K562 (cell line): ENCODE measurements around the gene TBC1D10A. TPM values are rescaled to one million over a fixed set of nuclear protein-coding genes. Genes with fewer than 3 reads are reported as not detected.

Source experiments
- ATAC-seq: fragments of 200-7000 bp; cut with Tn5 transposase; 3 replicates; pipeline ENCODE4 v1.9.1; 2020; ENCODE audit warnings: moderate library complexity
- BruUV-seq: library from RNA; stranded (reverse); fragments of 400-500 nt; replicated peaks from 2 replicates; lab custom pipeline; 2021; lab: Mats Ljungman, UMichigan
- CTCF ChIA-PET: fragments of 300-600 bp; formaldehyde crosslinking; extraction: SDS; loops from one replicate; lab custom pipeline; 2021; ENCODE audit warnings: low intra/inter-chr PET ratio; lab: Yijun Ruan, JAX
- POLR2A ChIA-PET: fragments of 300-600, 350-650 bp; sonication (Branson Sonifier 250); formaldehyde crosslinking; extraction: SDS; loops from one replicate; lab custom pipeline; 2021; ENCODE audit warnings: antibody characterized with exemption, inconsistent platforms; lab: Yijun Ruan, JAX
- DNase-seq, 4 experiments: peaks; one replicate each; pipeline versions ENCODE4 v3.0.0 to v3.0.0-alpha.2; 2011 to 2018; ENCODE audit warnings: low spot score in 3 of 4, mixed read lengths in 3 of 4; ENCODE audit errors: extremely low read depth in 1 of 4
- FAIRE-seq: peaks from 2 replicates; lab custom pipeline; 2011; peaks lifted over from hg19 to GRCh38; lab: Jason Lieb, UNC
- H2AFZ ChIP-seq: 2 replicates; pipeline ENCODE4 v1.6.0; 2011; ENCODE audit warnings: low read depth, low read length, control low read depth, inconsistent platforms
- H3K27ac ChIP-seq: fragments of 200-600 bp; 3 replicates; pipeline ENCODE4 v1.8.0; 2011; ENCODE audit warnings: low read depth, mild to moderate bottlenecking, control low read depth, inconsistent platforms, low read length, moderate library complexity, mixed read lengths; ENCODE audit errors: extremely low read depth
- H3K27me3 ChIP-seq, 2 experiments: fragments of 300-600 bp in 1 of 2; 2 replicates in 1 of 2; 3 replicates in 1 of 2; pipeline versions ENCODE4 v1.6.0 to v1.8.0; 2011; ENCODE audit warnings: inconsistent platforms in 2 of 2, low read length in 2 of 2, mild to moderate bottlenecking in 1 of 2, mixed read lengths in 1 of 2, moderate library complexity in 1 of 2; ENCODE audit not compliant: control insufficient read depth in 2 of 2, insufficient read depth in 2 of 2
- H3K36me3 ChIP-seq: fragments of 300-600 bp; 3 replicates; pipeline ENCODE4 v1.8.0; 2011; ENCODE audit warnings: mild to moderate bottlenecking, low read length, inconsistent platforms; ENCODE audit not compliant: control insufficient read depth, insufficient read depth
- H3K4me1 ChIP-seq, 2 experiments: fragments of 200-600 bp in 1 of 2; replicated peaks in 1 of 2; 2 replicates in 1 of 2; 3 replicates in 1 of 2; pipeline versions ENCODE4 v1.5.1 to v1.8.0; 2011; ENCODE audit warnings: inconsistent platforms in 2 of 2, low read length in 2 of 2, mild to moderate bottlenecking in 1 of 2, mixed read lengths in 1 of 2, moderate library complexity in 1 of 2; ENCODE audit not compliant: control insufficient read depth in 2 of 2, insufficient read depth in 2 of 2
- H3K4me2 ChIP-seq: 2 replicates; pipeline ENCODE4 v1.6.1; 2011; ENCODE audit warnings: low read length, control low read depth, inconsistent platforms, mixed read lengths; ENCODE audit not compliant: insufficient read depth
- H3K4me3 ChIP-seq: fragments of 200-600 bp; sonication (generic), shearing (Covaris generic); 2 replicates; pipeline ENCODE4 v1.5.1; 2016; ENCODE audit warnings: control low read depth, inconsistent platforms
- H3K79me2 ChIP-seq: fragments of 200-600 bp; 3 replicates; pipeline ENCODE4 v1.8.0; 2011; ENCODE audit warnings: low read length, inconsistent platforms; ENCODE audit not compliant: control insufficient read depth, insufficient read depth
- H3K9ac ChIP-seq, 2 experiments: 2 replicates each; pipeline versions ENCODE4 v1.6.0 to v1.6.1; 2011; ENCODE audit warnings: low read depth in 2 of 2, low read length in 2 of 2, control low read depth in 1 of 2, inconsistent platforms in 1 of 2, mild to moderate bottlenecking in 1 of 2, mixed read lengths in 1 of 2; ENCODE audit not compliant: insufficient read depth in 1 of 2
- H3K9me1 ChIP-seq: one replicate; pipeline ENCODE4 v1.6.0; 2011; ENCODE audit warnings: inconsistent platforms, mild to moderate bottlenecking, low read length, moderate library complexity; ENCODE audit not compliant: control insufficient read depth, insufficient read depth
- H3K9me3 ChIP-seq: replicated peaks from 2 replicates; pipeline ENCODE4 v1.5.1; 2011; ENCODE audit warnings: low read depth, low read length, inconsistent platforms; ENCODE audit not compliant: control insufficient read depth, insufficient read depth
- H4K20me1 ChIP-seq: replicated peaks from 2 replicates; pipeline ENCODE4 v1.6.1; 2011; ENCODE audit warnings: low read length, inconsistent platforms, mixed read lengths; ENCODE audit not compliant: control insufficient read depth, insufficient read depth
- HEY1 ChIP-seq: fragments of 250-450 bp; sonication (Bioruptor Pico); IDR thresholded peaks from 2 replicates; pipeline ENCODE4 v1.5.0; 2020; ENCODE audit warnings: mild to moderate bottlenecking, moderate library complexity, borderline replicate concordance
- HNRNPUL1 ChIP-seq: fragments of 200-400 bp; formaldehyde crosslinking; IDR thresholded peaks from 2 replicates; pipeline ENCODE4 v1.6.1; 2017; ENCODE audit warnings: low read length
- NFE2L1 ChIP-seq: fragments of 450-650 bp; IDR thresholded peaks from 2 replicates; pipeline ENCODE4 v1.6.1; 2016; ENCODE audit warnings: missing genetic modification characterization, low read depth, mild to moderate bottlenecking, missing compliant biosample characterization, moderate library complexity, borderline replicate concordance
- PCBP2 ChIP-seq: fragments of 200-400 bp; formaldehyde crosslinking; IDR thresholded peaks from 2 replicates; pipeline ENCODE4 v1.6.1; 2018; ENCODE audit warnings: low read length, low read depth, mild to moderate bottlenecking, moderate library complexity; ENCODE audit not compliant: poor library complexity, severe bottlenecking
- ZNF518B ChIP-seq: fragments of 250-450 bp; sonication (Bioruptor Pico); IDR thresholded peaks from 2 replicates; pipeline ENCODE4 v1.5.0; 2021; ENCODE audit warnings: mild to moderate bottlenecking, moderate library complexity
- WGBS: fragments of 100-300 bp; shearing (Covaris generic); methylation state at CpG from one replicate; pipeline ENCODE4 v1.1.6; 2016; ENCODE audit warnings: low coverage, mixed read lengths; ENCODE audit not compliant: insufficient coverage; ENCODE audit errors: missing lambda C conversion rate; 5-methylcytosine and 5-hydroxymethylcytosine counted together
- in situ Hi-C: fragments of 300-500 bp; cut with MboI; formaldehyde crosslinking; loops from 4 replicates; pipeline ENCODE4 v1.15.0; 2018; ENCODE audit warnings: inconsistent platforms, mixed read lengths
- intact Hi-C: fragments of 100-400 bp; cut with micrococcal nuclease; formaldehyde crosslinking; loops from 2 replicates; pipeline ENCODE4 v1.14.2; 2022
- polyA plus RNA-seq, 8 experiments: library from polyadenylated mRNA; depleted of rRNA in 4 of 8; stranded (reverse) in 5 of 8; unstranded in 3 of 8; fragments of >200 nt; fragmentation: Nextera tagmentation in 2 of 8; fragmentation: Illumina TruSeq in 1 of 8; extraction: Ambion mirVana in 2 of 8; extraction: Trizol in 1 of 8; gene quantifications; 2 replicates each; pipeline versions ENCODE4 v1.2.1 to v1.2.3, GENCODE V29; 2011 to 2014; ENCODE audit warnings: inconsistent platforms in 1 of 8, missing spikeins in 1 of 8
- total RNA-seq, 7 experiments: library from RNA; depleted of rRNA in 6 of 7; stranded (reverse); fragments of >200 nt in 6 of 7; fragmentation: Illumina TruSeq in 2 of 7; extraction: Trizol in 2 of 7; gene quantifications; 2 replicates each; pipeline versions ENCODE4 v1.2.1 to v1.2.3, GENCODE V29; 2011 to 2021; ENCODE audit warnings: low replicate concordance in 1 of 7
- TF ChIP-seq, protein P1 (sequence below): sonication (generic); formaldehyde crosslinking; IDR thresholded peaks from 2 replicates; pipeline ENCODE4 v1.8.0; 2022; ENCODE audit warnings: mild to moderate bottlenecking, missing genetic modification reagents
- TF ChIP-seq, protein P2 (sequence below): fragments of 250-450 bp; sonication (Bioruptor Pico); IDR thresholded peaks from 2 replicates; pipeline ENCODE4 v1.4.0; 2020; ENCODE audit warnings: mild to moderate bottlenecking

Gene TBC1D10A
- total and polyA plus RNA-seq, 9 of the 15 experiments (the other 6 are each of a cell fraction or from before 2014, with no cell fraction given), result 0.13 to 10.4 (median 4.6) TPM

GRCh38 chr22:30273711-30274436 lies 52.9 kb downstream of the TBC1D10A start:
- Histone ChIP-seq H3K27ac (no peak overlapping the region), H3K4me1 (peaks cover 2 to 12% of the 10 kb centered on the region in 2 experiments; a peak in 3 of 5 replicates), H3K27me3 (no peaks in the 10 kb centered on the region), H3K36me3 (no peaks in the 10 kb centered on the region), H2AFZ (no peak overlapping the region), H3K4me2 (no peak overlapping the region), H3K9me1 (no peaks in the 10 kb centered on the region), H3K9ac (no peak overlapping the region; a peak in 1 of 4 replicates), H3K4me3 (no peak overlapping the region), H4K20me1 (no peaks in the 10 kb centered on the region; the same call in 1 of the 2 replicates), H3K79me2 (no peaks in the 10 kb centered on the region), H3K9me3 (no peaks in the 10 kb centered on the region)
- WGBS, result 31% methylated on average over 8 of the region's 10 CpGs
- no TSS peak for BruUV-seq
- ATAC-seq (no peak), DNase-seq (no peak), FAIRE-seq (no peak)
- no peak for TF ChIP-seq HNRNPUL1
- TF ChIP-seq, protein P1, sequence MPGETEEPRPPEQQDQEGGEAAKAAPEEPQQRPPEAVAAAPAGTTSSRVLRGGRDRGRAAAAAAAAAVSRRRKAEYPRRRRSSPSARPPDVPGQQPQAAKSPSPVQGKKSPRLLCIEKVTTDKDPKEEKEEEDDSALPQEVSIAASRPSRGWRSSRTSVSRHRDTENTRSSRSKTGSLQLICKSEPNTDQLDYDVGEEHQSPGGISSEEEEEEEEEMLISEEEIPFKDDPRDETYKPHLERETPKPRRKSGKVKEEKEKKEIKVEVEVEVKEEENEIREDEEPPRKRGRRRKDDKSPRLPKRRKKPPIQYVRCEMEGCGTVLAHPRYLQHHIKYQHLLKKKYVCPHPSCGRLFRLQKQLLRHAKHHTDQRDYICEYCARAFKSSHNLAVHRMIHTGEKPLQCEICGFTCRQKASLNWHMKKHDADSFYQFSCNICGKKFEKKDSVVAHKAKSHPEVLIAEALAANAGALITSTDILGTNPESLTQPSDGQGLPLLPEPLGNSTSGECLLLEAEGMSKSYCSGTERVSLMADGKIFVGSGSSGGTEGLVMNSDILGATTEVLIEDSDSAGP (CRISPR knock-in tag), result no peak
- no peak for TF ChIP-seq ZNF518B (CRISPR knock-in tag)
- no peak for TF ChIP-seq HEY1
- TF ChIP-seq, protein P2, sequence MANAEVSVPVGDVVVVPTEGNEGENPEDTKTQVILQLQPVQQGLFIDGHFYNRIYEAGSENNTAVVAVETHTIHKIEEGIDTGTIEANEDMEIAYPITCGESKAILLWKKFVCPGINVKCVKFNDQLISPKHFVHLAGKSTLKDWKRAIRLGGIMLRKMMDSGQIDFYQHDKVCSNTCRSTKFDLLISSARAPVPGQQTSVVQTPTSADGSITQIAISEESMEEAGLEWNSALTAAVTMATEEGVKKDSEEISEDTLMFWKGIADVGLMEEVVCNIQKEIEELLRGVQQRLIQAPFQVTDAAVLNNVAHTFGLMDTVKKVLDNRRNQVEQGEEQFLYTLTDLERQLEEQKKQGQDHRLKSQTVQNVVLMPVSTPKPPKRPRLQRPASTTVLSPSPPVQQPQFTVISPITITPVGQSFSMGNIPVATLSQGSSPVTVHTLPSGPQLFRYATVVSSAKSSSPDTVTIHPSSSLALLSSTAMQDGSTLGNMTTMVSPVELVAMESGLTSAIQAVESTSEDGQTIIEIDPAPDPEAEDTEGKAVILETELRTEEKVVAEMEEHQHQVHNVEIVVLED (CRISPR knock-in tag), result no peak
- no peak for TF ChIP-seq PCBP2
- TF ChIP-seq NFE2L1 (tag), result no peak
- in situ Hi-C loops (no loop called here), intact Hi-C loops (no loop called here)
- ChIA-PET POLR2A (interaction anchor here (0.6 kb wide), 1 partner anchor 137 kb away, joined by 3 read pairs; no protein-coding TSS in a partner anchor), CTCF (interaction anchor here (0.6 kb wide), 1 partner anchor 16 kb away, joined by 3 read pairs; no protein-coding TSS in a partner anchor)
